HepG2 (cell line): Measurements from ENCODE around the gene ZFHX3. TPM values are rescaled to one million over a fixed set of nuclear protein-coding genes. Genes with fewer than 3 reads are reported as not detected.

Experiments used
- HDAC2 ChIP-seq: sonication (generic); formaldehyde crosslinking; IDR thresholded peaks from 2 replicates; pipeline ENCODE4 v1.4.0; 2020; ENCODE audit warnings: missing genetic modification reagents
- IRF2 ChIP-seq: IDR thresholded peaks from 2 replicates; pipeline ENCODE4 v1.6.1; 2018; ENCODE audit warnings: missing genetic modification reagents, missing compliant biosample characterization
- NCOR1 ChIP-seq: fragments of 200-600 bp; sonication (generic); IDR thresholded peaks from 2 replicates; pipeline ENCODE4 v1.7.0; 2017; ENCODE audit warnings: antibody characterized with exemption, low read length, borderline replicate concordance
- NFYC ChIP-seq: IDR thresholded peaks from 2 replicates; pipeline ENCODE4 v1.6.1; 2016; ENCODE audit warnings: missing genetic modification reagents, missing compliant biosample characterization
- ZNF263 ChIP-seq: sonication (generic); formaldehyde crosslinking; IDR thresholded peaks from 2 replicates; pipeline ENCODE4 v1.4.0; 2020; ENCODE audit warnings: missing genetic modification reagents
- ZNF550 ChIP-seq: sonication (generic); formaldehyde crosslinking; IDR thresholded peaks from 2 replicates; pipeline ENCODE4 v1.4.0; 2020; ENCODE audit warnings: mild to moderate bottlenecking, missing genetic modification reagents, borderline replicate concordance
- ZNF558 ChIP-seq: sonication (generic); formaldehyde crosslinking; IDR thresholded peaks from 2 replicates; pipeline ENCODE4 v1.9.0; 2022; ENCODE audit warnings: mild to moderate bottlenecking, missing genetic modification reagents, borderline replicate concordance
- ZNF652 ChIP-seq: IDR thresholded peaks from 2 replicates; pipeline ENCODE4 v1.6.1; 2016; ENCODE audit warnings: low read depth, borderline replicate concordance
- ZNF816 ChIP-seq: sonication (generic); formaldehyde crosslinking; IDR thresholded peaks from 2 replicates; pipeline ENCODE4 v1.8.0; 2022; ENCODE audit warnings: missing genetic modification reagents, mild to moderate bottlenecking, borderline replicate concordance
- polyA plus RNA-seq, 8 experiments: library from polyadenylated mRNA; depleted of rRNA in 3 of 8; stranded (reverse) in 7 of 8; unstranded in 1 of 8; fragments of >200 nt; fragmentation: Illumina TruSeq in 4 of 8; extraction: Trizol in 4 of 8; gene quantifications; 2 replicates each; pipeline versions ENCODE4 v1.2.1 to v1.2.3, GENCODE V29; 2011 to 2016; ENCODE audit warnings: low read depth in 4 of 8, missing spikeins in 1 of 8, mixed read lengths in 1 of 8; ENCODE audit not compliant: insufficient read depth in 1 of 8
- total RNA-seq, 5 experiments: library from RNA; depleted of rRNA; stranded (reverse); fragments of >200 nt; fragmentation: Illumina TruSeq; extraction: Trizol; gene quantifications; 2 replicates each; pipeline ENCODE4 v1.2.3, GENCODE V29; 2016; ENCODE audit warnings: low read depth in 1 of 5
- TF ChIP-seq, protein P1 (sequence below): sonication (generic); formaldehyde crosslinking; IDR thresholded peaks from 2 replicates; pipeline ENCODE4 v1.8.0; 2022; ENCODE audit warnings: missing genetic modification reagents, low read depth, mild to moderate bottlenecking, borderline replicate concordance
- TF ChIP-seq, protein P2 (sequence below): conservative IDR thresholded peaks from 2 replicates; pipeline ENCODE4 v1.6.1; 2018; ENCODE audit warnings: missing genetic modification reagents
- TF ChIP-seq, protein P3 (sequence below): sonication (generic); formaldehyde crosslinking; IDR thresholded peaks from 2 replicates; pipeline ENCODE4 v1.4.0; 2020; ENCODE audit warnings: mild to moderate bottlenecking, missing genetic modification reagents
- TF ChIP-seq, protein P4 (sequence below): sonication (generic); formaldehyde crosslinking; IDR thresholded peaks from 2 replicates; pipeline ENCODE4 v1.4.0; 2020; ENCODE audit warnings: missing genetic modification reagents
- TF ChIP-seq, protein P5 (sequence below): sonication (generic); formaldehyde crosslinking; IDR thresholded peaks from 2 replicates; pipeline ENCODE4 v1.5.1; 2020; ENCODE audit warnings: missing genetic modification reagents, mild to moderate bottlenecking, borderline replicate concordance

Gene ZFHX3
- total and polyA plus RNA-seq, 2 of the 13 experiments (the other 11 are each of a cell fraction or from before 2014, with no cell fraction given), result 5.0 to 6.0 TPM

DNA sequence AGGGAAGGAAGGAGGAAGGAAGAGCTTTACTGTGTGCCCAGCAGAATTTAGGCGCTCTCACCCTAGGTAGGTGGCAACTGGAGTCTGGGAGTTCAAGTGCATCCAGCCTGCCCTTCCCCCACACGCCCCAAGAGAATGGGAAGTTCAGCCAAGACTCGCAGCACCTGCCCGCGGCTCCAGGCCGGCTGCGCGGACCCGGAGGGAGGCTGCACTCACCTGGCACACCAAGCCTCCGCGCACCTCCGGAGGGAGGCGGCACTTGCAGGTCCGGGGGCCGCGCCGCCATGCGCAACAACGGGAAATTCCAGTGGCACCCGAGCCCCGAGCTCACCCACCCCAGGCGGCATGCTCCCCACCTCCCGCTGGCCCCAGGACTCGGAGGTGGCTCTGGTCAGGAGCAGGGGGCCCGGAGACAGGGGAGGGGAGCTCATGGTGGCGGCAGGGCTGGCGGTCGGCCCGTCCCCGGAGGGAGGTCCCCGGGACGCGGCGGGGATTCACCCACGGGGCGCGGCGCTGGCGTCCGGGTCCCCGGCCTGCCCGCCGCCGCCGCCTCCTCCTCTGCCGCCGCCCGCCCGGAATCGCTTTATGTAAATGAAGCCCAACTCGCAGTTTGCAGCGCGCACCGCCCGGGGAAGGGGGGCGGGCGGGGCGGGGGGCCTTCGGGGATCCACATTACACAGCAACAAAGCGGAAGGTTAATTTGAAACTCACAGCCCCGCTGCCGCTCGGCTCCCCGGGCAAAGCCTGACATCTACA, at the start of gene ZFHX3 (continued):
- TF ChIP-seq ZNF652 (CRISPR knock-in tag) (no peak), HDAC2 (CRISPR knock-in tag) (peak; percentile 61), ZNF816 (CRISPR knock-in tag) (no peak), NFYC (no peak), NCOR1 (peak; percentile 22; the same call in 1 of the 2 replicates), IRF2 (CRISPR knock-in tag) (peak; percentile 70), ZNF263 (CRISPR knock-in tag) (peak; percentile 99), ZNF558 (CRISPR knock-in tag) (0 out of 2 replicates have a peak, but pooled peaks have one; percentile 62), ZNF550 (CRISPR knock-in tag) (peak; percentile 96; the same call in 1 of the 2 replicates)
- TF ChIP-seq, protein P1, sequence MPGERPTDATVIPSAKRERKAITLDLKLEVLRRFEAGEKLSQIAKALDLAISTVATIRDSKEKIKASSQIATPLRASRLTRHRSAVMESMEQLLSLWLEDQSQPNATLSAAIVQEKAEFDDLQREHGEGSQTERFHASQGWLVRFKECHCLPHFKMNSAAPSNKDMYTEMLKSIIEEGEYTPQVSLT (CRISPR knock-in tag), result no peak
- TF ChIP-seq, protein P2, sequence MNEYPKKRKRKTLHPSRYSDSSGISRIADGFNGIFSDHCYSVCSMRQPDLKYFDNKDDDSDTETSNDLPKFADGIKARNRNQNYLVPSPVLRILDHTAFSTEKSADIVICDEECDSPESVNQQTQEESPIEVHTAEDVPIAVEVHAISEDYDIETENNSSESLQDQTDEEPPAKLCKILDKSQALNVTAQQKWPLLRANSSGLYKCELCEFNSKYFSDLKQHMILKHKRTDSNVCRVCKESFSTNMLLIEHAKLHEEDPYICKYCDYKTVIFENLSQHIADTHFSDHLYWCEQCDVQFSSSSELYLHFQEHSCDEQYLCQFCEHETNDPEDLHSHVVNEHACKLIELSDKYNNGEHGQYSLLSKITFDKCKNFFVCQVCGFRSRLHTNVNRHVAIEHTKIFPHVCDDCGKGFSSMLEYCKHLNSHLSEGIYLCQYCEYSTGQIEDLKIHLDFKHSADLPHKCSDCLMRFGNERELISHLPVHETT (CRISPR knock-in tag), result no peak; the same call in 1 of the 2 replicates
- TF ChIP-seq, protein P3, sequence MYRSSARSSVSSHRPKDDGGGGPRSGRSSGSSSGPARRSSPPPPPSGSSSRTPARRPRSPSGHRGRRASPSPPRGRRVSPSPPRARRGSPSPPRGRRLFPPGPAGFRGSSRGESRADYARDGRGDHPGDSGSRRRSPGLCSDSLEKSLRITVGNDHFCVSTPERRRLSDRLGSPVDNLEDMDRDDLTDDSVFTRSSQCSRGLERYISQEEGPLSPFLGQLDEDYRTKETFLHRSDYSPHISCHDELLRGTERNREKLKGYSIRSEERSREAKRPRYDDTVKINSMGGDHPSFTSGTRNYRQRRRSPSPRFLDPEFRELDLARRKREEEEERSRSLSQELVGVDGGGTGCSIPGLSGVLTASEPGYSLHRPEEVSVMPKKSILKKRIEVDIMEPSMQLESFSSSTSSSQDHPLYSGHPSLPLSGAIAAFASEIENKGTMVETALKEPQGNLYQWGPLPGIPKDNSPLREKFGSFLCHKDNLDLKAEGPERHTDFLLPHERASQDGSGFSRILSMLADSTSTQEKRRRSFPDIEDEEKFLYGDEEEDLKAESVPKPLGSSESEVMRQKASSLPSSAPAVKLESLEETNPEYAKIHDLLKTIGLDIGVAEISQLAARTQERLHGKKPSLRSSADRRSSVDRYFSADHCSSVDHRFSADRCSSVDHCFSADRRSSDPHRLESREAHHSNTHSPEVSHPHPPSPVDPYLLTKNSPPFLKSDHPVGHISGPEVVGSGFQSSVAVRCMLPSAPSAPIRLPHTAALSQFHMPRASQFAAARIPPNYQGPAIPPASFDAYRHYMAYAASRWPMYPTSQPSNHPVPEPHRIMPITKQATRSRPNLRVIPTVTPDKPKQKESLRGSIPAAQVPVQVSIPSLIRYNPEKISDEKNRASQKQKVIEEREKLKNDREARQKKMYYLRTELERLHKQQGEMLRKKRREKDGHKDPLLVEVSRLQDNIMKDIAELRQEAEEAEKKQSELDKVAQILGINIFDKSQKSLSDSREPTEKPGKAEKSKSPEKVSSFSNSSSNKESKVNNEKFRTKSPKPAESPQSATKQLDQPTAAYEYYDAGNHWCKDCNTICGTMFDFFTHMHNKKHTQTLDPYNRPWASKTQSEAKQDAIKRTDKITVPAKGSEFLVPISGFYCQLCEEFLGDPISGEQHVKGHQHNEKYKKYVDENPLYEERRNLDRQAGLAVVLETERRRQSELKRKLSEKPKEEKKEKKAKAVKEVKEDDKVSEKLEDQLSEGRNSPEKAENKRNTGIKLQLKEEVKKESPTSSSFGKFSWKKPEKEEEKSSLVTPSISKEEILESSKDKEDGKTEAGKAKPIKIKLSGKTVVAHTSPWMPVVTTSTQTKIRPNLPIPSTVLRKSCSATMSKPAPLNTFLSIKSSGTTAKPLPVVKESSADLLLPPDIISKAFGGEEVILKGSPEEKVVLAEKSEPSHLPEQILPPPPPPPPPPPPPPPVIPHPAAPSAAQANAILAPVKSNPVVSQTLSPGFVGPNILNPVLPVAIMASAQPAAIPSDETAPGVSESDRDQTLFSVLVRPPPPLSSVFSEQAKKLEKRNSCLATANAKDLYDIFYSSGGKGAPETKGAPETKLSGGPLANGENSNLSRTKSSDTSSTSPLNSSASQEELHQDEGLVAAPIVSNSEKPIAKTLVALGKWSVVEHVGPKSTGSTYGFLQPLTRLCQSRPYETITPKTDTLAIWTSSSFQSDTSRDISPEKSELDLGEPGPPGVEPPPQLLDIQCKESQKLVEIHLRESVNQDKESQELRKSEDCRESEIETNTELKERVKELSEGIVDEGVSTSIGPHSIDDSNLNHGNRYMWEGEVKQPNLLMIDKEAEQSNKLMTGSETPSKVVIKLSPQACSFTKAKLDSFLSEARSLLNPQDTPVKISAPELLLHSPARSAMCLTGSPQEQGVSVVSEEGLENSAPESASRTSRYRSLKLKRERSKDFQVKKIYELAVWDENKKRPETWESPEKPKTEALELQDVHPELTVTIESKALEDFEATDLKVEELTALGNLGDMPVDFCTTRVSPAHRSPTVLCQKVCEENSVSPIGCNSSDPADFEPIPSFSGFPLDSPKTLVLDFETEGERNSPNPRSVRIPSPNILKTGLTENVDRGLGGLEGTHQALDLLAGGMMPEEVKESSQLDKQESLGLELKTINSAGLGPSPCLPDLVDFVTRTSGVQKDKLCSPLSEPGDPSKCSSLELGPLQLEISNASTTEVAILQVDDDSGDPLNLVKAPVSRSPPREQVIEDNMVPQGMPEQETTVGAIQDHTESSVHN (CRISPR knock-in tag), result no peak
- TF ChIP-seq, protein P4, sequence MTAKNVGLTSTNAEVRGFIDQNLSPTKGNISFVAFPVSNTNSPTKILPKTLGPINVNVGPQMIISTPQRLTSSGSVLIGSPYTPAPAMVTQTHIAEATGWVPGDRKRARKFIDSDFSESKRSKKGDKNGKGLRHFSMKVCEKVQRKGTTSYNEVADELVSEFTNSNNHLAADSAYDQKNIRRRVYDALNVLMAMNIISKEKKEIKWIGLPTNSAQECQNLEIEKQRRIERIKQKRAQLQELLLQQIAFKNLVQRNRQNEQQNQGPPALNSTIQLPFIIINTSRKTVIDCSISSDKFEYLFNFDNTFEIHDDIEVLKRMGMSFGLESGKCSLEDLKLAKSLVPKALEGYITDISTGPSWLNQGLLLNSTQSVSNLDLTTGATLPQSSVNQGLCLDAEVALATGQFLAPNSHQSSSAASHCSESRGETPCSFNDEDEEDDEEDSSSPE (CRISPR knock-in tag), result no peak; the same call in 1 of the 2 replicates
- TF ChIP-seq, protein P5, sequence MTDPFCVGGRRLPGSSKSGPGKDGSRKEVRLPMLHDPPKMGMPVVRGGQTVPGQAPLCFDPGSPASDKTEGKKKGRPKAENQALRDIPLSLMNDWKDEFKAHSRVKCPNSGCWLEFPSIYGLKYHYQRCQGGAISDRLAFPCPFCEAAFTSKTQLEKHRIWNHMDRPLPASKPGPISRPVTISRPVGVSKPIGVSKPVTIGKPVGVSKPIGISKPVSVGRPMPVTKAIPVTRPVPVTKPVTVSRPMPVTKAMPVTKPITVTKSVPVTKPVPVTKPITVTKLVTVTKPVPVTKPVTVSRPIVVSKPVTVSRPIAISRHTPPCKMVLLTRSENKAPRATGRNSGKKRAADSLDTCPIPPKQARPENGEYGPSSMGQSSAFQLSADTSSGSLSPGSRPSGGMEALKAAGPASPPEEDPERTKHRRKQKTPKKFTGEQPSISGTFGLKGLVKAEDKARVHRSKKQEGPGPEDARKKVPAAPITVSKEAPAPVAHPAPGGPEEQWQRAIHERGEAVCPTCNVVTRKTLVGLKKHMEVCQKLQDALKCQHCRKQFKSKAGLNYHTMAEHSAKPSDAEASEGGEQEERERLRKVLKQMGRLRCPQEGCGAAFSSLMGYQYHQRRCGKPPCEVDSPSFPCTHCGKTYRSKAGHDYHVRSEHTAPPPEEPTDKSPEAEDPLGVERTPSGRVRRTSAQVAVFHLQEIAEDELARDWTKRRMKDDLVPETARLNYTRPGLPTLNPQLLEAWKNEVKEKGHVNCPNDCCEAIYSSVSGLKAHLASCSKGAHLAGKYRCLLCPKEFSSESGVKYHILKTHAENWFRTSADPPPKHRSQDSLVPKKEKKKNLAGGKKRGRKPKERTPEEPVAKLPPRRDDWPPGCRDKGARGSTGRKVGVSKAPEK, result no peak
